ENCODE results near the gene COG5. TPM values are rescaled to one million over a fixed set of nuclear protein-coding genes. Genes with fewer than 3 reads are reported as not detected.

The COG5 gene
- total RNA-seq, 2 experiments from 2014 or later: 52.0 to 62.8 TPM

- intact Hi-C loops (cut with micrococcal nuclease): no loop called here
- CTCF ChIA-PET: interaction anchor here (1.2 kb wide), 1 partner anchor 21 kb away, joined by 3 read pairs; no protein-coding TSS in a partner anchor
- no peaks in the 10 kb centered on the region for H3K4me1 Mint-ChIP-seq (ENCODE audit: low read depth)
Observed at GRCh38 chr7:107364787-107365186, 198.9 kb downstream of the COG5 start.

GRCh38 chr7:107359520-107360316 is 204.0 kb downstream of the COG5 start:
- intact Hi-C loops (cut with micrococcal nuclease): no loop called here
- Mint-ChIP-seq H3K36me3 (ENCODE audit: low read depth) (peaks cover 53% of the 10 kb centered on the region), H3K9me3 (peaks cover 3% of the 10 kb centered on the region), H3K4me1 (ENCODE audit: low read depth) (no peaks in the 10 kb centered on the region), H3K27ac (no peak overlapping the region), H3K27me3 (ENCODE audit: low read depth) (no peaks in the 10 kb centered on the region), H3K4me3 (no peak overlapping the region)
- DNase-seq: no peak
- CTCF ChIA-PET: interaction anchor here (1.0 kb wide), 1 partner anchor 14 kb away, joined by 3 read pairs; no protein-coding TSS in a partner anchor

More at GRCh38 chr7:107364787-107365186, 198.9 kb downstream of the COG5 start:
- peaks cover 40% of the 10 kb centered on the region for H3K36me3 Mint-ChIP-seq (ENCODE audit: low read depth)
- no peak for DNase-seq
- no peak overlapping the region for H3K4me3 Mint-ChIP-seq
- peaks cover 3% of the 10 kb centered on the region for H3K9me3 Mint-ChIP-seq
- no peaks in the 10 kb centered on the region for H3K27me3 Mint-ChIP-seq (ENCODE audit: low read depth)
- H3K27ac Mint-ChIP-seq: no peak overlapping the region

- Mint-ChIP-seq H3K4me1 (ENCODE audit: low read depth) (no peaks in the 10 kb centered on the region), H3K4me3 (no peak overlapping the region), H3K27ac (no peak overlapping the region), H3K9me3 (peaks cover 3% of the 10 kb centered on the region), H3K27me3 (ENCODE audit: low read depth) (no peaks in the 10 kb centered on the region), H3K36me3 (ENCODE audit: low read depth) (peaks cover 35% of the 10 kb centered on the region)
- CTCF ChIA-PET: no interaction called here
- DNase-seq: no peak
- intact Hi-C loops (cut with micrococcal nuclease): no loop called here
Observed at GRCh38 chr7:107355616-107356015, 208.1 kb downstream of the COG5 start.

- no peaks in the 10 kb centered on the region for H3K27me3 Mint-ChIP-seq (ENCODE audit: low read depth)
- no peaks in the 10 kb centered on the region for H3K9me3 Mint-ChIP-seq
- H3K4me3 Mint-ChIP-seq: no peak overlapping the region
- intact Hi-C loops (cut with micrococcal nuclease): no loop called here
- no peak overlapping the region for H3K27ac Mint-ChIP-seq
- CTCF ChIA-PET: no interaction called here
- H3K36me3 Mint-ChIP-seq (ENCODE audit: low read depth): peaks cover 29% of the 10 kb centered on the region
- no peaks in the 10 kb centered on the region for H3K4me1 Mint-ChIP-seq (ENCODE audit: low read depth)
- DNase-seq: no peak
Observed at GRCh38 chr7:107354640-107355039, 209.1 kb downstream of the COG5 start.

GRCh38 chr7:107353701-107354100 is 210.0 kb downstream of the COG5 start:
- intact Hi-C loops (cut with micrococcal nuclease): no loop called here
- DNase-seq: no peak
- Mint-ChIP-seq H3K4me1 (ENCODE audit: low read depth) (no peaks in the 10 kb centered on the region), H3K36me3 (ENCODE audit: low read depth) (peaks cover 23% of the 10 kb centered on the region), H3K27me3 (ENCODE audit: low read depth) (no peaks in the 10 kb centered on the region), H3K4me3 (no peak overlapping the region), H3K27ac (no peak overlapping the region), H3K9me3 (no peaks in the 10 kb centered on the region)
- CTCF ChIA-PET: interaction anchor here (0.7 kb wide), 1 partner anchor 65 kb away, joined by 3 read pairs; no protein-coding TSS in a partner anchor

- DNase-seq: no peak
- Mint-ChIP-seq H3K9me3 (peaks cover 4% of the 10 kb centered on the region), H3K4me3 (no peak overlapping the region), H3K27me3 (ENCODE audit: low read depth) (no peaks in the 10 kb centered on the region), H3K4me1 (ENCODE audit: low read depth) (peaks cover 2% of the 10 kb centered on the region), H3K36me3 (ENCODE audit: low read depth) (peaks cover 23% of the 10 kb centered on the region), H3K27ac (no peak overlapping the region)
- intact Hi-C loops (cut with micrococcal nuclease): no loop called here
- CTCF ChIA-PET: interaction anchor here (0.7 kb wide), 1 partner anchor 51 kb away, joined by 3 read pairs; no protein-coding TSS in a partner anchor
Observed at GRCh38 chr7:107345898-107346297, 217.8 kb downstream of the COG5 start.

- H3K9me3 Mint-ChIP-seq: peaks cover 4% of the 10 kb centered on the region
- CTCF ChIA-PET: no interaction called here
- H3K27ac Mint-ChIP-seq: no peak overlapping the region
- no peak overlapping the region for H3K4me3 Mint-ChIP-seq
- intact Hi-C loops (cut with micrococcal nuclease): no loop called here
- peaks cover 19% of the 10 kb centered on the region for H3K36me3 Mint-ChIP-seq (ENCODE audit: low read depth)
- no peak for DNase-seq
- H3K4me1 Mint-ChIP-seq (ENCODE audit: low read depth): peaks cover 7% of the 10 kb centered on the region
- no peaks in the 10 kb centered on the region for H3K27me3 Mint-ChIP-seq (ENCODE audit: low read depth)
Observed at GRCh38 chr7:107344799-107345198, 218.9 kb downstream of the COG5 start.

GRCh38 chr7:107344286-107344685 is 219.4 kb downstream of the COG5 start:
- CTCF ChIA-PET: interaction anchor here (0.6 kb wide), 1 partner anchor 21 kb away, joined by 3 read pairs; no protein-coding TSS in a partner anchor
- H3K4me1 Mint-ChIP-seq (ENCODE audit: low read depth): peaks cover 7% of the 10 kb centered on the region
- peaks cover 7% of the 10 kb centered on the region for H3K9me3 Mint-ChIP-seq
- H3K4me3 Mint-ChIP-seq: no peak overlapping the region
- H3K27ac Mint-ChIP-seq: no peak overlapping the region
- intact Hi-C loops (cut with micrococcal nuclease): no loop called here
- no peak for DNase-seq
- no peaks in the 10 kb centered on the region for H3K27me3 Mint-ChIP-seq (ENCODE audit: low read depth)
- H3K36me3 Mint-ChIP-seq (ENCODE audit: low read depth): peaks cover 23% of the 10 kb centered on the region

- Mint-ChIP-seq H3K9me3 (peaks cover 13% of the 10 kb centered on the region), H3K4me3 (no peak overlapping the region), H3K36me3 (ENCODE audit: low read depth) (peaks cover 24% of the 10 kb centered on the region), H3K27ac (no peak overlapping the region), H3K27me3 (ENCODE audit: low read depth) (no peaks in the 10 kb centered on the region), H3K4me1 (ENCODE audit: low read depth) (peaks cover 15% of the 10 kb centered on the region)
- DNase-seq: no peak
- intact Hi-C loops (cut with micrococcal nuclease): no loop called here
- CTCF ChIA-PET: interaction anchor here (0.6 to 0.8 kb wide), 2 partner anchors 9 to 12 kb away, joined by 3 to 4 read pairs; no protein-coding TSS in a partner anchor
Observed at GRCh38 chr7:107338080-107338479, 225.6 kb downstream of the COG5 start.

GRCh38 chr7:107332488-107333269 is 231.0 kb downstream of the COG5 start:
- Mint-ChIP-seq H3K36me3 (ENCODE audit: low read depth) (peaks cover 12% of the 10 kb centered on the region), H3K4me1 (ENCODE audit: low read depth) (peaks cover 16% of the 10 kb centered on the region), H3K27me3 (ENCODE audit: low read depth) (no peaks in the 10 kb centered on the region), H3K27ac (no peak overlapping the region), H3K4me3 (no peak overlapping the region), H3K9me3 (no peaks in the 10 kb centered on the region)
- intact Hi-C loops (cut with micrococcal nuclease): no loop called here
- DNase-seq: no peak
- CTCF ChIA-PET: interaction anchor here (0.6 kb wide), 2 partner anchors 29 to 152 kb away, joined by 3 to 5 read pairs; no protein-coding TSS in a partner anchor

- intact Hi-C loops (cut with micrococcal nuclease): no loop called here
- H3K9me3 Mint-ChIP-seq: no peaks in the 10 kb centered on the region
- no peak overlapping the region for H3K4me3 Mint-ChIP-seq
- H3K4me1 Mint-ChIP-seq (ENCODE audit: low read depth): peaks cover 16% of the 10 kb centered on the region
- H3K27me3 Mint-ChIP-seq (ENCODE audit: low read depth): no peaks in the 10 kb centered on the region
- no peak overlapping the region for H3K27ac Mint-ChIP-seq
- CTCF ChIA-PET: interaction anchor here (0.7 to 1.1 kb wide), 3 partner anchors 77 to 394 kb away, joined by 3 read pairs; no protein-coding TSS in a partner anchor
- no peak for DNase-seq
- peaks cover 8% of the 10 kb centered on the region for H3K36me3 Mint-ChIP-seq (ENCODE audit: low read depth)
Observed at GRCh38 chr7:107330478-107330877, 233.2 kb downstream of the COG5 start.

GRCh38 chr7:107327986-107328569 is 235.6 kb downstream of the COG5 start:
- Mint-ChIP-seq H3K27ac (no peak overlapping the region), H3K36me3 (ENCODE audit: low read depth) (peaks cover 11% of the 10 kb centered on the region), H3K27me3 (ENCODE audit: low read depth) (no peaks in the 10 kb centered on the region), H3K4me3 (no peak overlapping the region), H3K9me3 (no peaks in the 10 kb centered on the region), H3K4me1 (ENCODE audit: low read depth) (peaks cover 7% of the 10 kb centered on the region)
- intact Hi-C loops (cut with micrococcal nuclease): no loop called here
- CTCF ChIA-PET: no interaction called here
- no peak for DNase-seq

Measured in activated naive CD4-positive, alpha-beta T cell treated with anti-CD3 and anti-CD28 coated beads for 36 hours (primary cell).